NCI-H510A (cell line): ENCODE measurements around the gene TMEM59L.
A peak's percentile ranks its signal among the peaks of the same experiment; 100 is the strongest.

Source experiments
- DNase-seq: peaks from one replicate; lab custom pipeline; 2025; lab: John Stamatoyannopoulos, UW

TMEM59L gene

DNA sequence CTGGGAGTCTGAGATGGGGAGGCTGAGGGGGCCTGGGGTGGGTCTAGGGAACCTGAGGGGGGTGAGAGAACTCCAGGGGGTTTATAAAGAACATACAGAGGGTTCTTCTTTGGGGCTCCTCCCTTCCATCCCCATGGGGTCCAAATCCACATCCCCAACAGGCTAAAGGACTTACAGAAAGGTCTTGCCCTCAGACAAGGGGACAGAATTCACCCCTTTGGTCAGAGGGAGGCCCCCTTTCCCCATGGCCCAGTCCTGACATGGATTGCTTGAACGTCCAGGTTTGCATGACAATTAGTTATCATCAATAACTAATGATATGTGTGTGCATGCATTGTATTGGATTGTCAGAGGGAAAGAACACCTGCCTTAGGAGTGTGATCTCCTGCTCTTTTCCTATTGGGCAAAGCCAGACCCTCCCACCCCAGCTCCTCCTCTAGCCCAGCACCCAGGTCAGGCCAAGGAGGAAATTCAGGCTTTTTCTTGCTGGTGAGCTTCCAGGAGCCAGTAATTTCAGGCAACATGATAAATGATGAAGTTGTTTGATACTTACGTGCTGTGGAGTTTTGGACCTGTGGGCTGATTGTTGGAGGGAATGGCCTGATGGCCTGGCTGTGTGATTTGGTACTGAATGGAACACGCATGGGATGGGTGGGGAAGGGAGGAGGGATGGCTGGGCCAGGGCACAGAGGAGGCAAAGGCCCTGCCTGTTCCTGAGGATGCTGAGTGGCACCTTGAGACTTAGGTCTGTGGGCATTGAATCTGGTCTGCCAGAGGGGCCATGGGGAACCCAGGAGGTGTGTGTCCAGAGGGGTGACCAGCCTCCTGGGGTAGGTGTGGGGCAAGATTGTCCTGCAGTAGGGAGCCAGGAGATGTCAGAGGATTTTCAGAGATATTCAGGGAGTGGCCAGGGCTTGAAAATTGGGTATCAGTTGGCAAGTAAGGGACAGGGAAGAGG, 25.3 kb downstream of the TMEM59L start:
- peak; percentile 37 for DNase-seq

DNA sequence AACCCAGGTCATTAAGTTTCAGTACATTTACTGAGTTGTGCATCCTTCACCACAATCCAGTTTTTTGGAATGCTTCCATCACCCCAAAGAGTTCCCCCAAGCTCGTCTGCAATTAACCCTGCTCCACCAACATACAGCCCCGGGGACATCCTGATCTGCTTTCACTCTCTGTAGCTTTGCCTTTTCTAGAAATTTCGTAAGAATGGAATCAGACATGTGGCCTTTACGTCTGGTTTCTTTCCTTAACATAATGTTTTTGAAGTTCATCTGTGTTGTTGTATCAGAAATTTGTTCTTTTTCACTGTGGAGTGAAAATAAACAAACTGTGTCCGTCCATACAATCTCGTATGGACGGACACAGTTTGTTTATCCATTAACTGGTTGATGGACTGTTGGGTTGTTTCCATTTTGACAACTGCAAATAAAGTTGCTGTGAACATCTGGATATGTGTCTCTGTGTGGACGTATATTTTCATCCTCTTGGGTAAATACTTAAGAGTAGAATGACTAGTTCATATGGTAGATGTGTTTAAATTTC, 27.1 kb downstream of the TMEM59L start:
- no peak for DNase-seq

DNA sequence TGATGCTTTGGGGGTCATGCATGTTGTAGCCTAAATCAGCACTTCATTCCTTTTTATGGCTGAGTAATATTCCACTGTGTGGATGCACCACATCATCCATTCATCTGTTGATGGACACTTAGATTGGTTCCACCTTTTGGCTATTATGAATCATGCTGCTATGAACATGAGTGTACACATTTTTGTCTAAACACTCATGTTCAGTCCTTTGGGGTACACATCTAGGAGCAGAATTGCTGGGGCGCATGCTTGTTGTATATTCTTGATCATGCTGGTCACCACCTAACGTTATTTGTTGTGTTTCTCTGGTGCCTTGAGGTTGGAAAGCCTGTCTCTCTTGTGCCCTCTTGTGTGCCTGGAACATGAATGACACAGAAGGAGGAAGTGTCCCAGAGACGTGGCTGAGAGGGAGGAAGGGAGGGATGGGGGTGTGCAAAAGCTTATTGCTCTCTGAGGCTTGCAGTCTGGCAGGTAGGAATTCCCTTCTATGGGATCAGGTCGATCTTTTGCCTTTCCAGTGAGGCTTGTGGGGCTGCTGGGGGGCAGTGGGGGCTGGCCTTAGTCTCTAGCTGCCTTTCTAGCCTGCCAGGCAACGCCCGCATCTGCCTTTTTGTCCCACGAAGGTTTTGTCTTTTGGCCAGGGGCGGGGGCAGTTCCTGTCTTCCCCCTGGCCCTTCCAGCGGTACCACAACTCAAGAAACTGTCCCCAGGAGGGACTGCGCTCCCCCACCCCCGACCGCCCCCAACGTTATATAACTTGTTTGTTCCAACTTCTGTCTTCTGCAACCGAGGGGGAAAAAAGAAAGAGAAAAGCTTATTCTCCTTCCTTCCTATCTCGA, 31.7 kb downstream of the TMEM59L start:
- DNase-seq: no peak

DNA sequence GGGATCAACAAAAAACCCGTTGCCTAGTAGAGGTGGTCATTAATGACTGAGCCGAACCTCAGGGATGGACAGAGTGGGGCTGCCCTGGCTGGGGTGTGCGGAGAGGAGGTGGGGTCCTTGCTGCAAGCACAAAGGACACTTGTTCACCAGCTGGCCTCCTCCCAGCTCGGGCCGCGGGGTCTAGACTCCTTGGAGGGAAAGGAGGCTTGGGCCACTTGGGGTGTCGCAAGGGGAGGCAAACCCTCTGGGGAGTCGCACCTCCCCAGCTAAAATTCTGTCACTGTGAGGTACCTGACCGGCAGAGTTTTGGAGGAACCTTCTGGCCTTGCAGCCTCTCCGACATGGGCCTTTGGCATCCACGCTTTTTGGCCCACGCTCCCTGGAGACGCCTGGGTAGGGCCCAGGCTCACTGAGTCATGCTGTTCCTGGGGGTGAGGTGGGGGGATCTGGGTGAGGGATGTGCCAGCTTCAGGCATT, 32.4 kb downstream of the TMEM59L start:
- DNase-seq: no peak

DNA sequence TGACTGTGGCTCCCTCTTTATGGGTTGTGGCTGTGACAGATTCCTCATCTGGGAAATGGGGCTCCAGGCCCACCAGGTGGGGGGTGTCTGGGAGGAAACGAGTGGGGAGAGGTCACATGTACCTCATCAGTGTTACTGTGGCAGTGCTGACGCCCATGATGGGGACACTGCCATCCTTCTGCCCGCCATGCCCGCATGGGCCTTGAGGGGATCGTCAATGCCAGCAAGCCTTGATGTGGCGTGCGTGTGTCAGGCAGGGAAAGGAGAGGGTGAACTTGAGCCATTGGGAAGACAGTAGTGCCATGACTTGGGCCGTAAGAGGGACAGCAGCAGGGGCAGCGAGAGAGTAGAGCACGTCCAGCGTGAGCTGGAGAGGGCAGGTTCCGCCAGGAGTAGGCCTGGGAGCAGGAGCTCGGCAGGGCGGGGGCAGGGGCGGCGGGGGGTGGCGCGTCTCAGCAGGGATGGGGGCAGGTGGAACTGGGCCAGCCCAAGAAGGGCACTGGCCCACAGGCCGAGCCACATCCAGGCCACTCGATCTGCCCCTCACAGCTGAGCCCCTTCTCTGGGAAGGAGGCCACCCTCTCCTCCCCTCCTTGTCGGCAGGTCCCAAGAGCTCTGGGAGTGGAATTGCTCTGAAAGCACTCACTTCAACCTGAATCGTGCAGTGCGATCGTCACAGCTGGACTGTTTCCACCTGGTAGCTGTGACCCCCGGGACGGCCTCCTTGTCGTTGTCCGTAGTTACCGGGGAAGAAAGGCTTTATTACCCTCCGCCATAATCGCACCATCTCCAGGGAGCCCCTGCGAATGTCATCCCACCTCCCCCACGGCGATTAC, 34.1 kb downstream of the TMEM59L start:
- no peak for DNase-seq

DNA sequence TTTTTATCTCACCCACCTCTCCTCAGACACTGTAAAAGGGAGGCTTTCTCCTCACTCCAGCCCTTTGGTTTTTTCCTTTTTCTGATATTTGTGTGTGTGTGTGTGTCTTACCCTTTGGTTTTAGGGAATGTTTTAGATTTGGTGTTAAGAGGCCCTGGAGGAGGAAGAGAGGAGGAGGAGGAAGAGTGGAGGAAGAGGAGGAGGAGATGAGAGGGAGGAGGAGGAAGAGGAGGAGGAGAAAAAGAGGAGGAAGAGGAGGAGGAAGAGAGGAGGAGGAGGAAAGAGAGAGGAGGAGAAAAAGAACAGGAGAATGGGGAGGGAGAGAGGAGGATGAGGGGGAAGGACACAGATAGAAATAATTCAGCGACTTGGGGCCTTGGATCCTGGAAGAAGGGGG, 34.7 kb downstream of the TMEM59L start:
- DNase-seq: no peak

DNA sequence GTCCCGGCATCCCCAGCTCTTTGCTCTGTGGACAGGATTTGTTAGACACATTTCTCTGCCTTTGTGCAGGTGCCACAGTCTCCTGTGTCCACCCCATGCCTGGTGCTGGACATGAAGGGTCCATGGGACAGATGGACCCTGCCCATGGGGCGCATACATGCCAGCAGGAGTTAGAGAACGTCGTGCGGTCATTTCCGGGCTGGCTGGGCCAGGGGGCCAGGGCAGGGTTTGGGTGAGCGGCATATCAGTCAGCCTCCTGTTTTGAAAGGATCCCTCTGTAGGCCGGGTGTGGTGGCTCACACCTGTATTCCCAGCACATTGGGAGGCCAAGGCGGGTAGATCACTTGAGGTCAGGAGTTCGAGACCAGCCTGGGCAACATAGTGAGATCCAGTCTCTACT, 35.1 kb downstream of the TMEM59L start:
- DNase-seq: no peak

DNA sequence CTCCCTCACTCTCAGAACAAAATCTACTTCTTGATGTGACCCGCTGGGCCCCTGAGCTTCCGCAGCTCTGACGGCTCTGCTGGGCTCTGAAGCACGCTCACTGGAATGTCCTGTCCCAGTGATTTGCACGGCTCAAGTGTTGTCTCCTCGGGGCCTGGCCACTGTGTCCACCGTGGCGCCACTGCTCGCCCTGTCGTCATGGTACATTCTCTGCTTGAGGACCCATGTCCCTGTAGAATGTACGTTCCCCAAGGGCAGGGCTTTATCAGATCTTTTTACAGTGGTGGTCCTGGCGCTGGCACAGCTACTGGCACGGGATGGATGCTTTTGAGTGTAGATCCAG, 36.3 kb downstream of the TMEM59L start:
- no peak for DNase-seq

DNA sequence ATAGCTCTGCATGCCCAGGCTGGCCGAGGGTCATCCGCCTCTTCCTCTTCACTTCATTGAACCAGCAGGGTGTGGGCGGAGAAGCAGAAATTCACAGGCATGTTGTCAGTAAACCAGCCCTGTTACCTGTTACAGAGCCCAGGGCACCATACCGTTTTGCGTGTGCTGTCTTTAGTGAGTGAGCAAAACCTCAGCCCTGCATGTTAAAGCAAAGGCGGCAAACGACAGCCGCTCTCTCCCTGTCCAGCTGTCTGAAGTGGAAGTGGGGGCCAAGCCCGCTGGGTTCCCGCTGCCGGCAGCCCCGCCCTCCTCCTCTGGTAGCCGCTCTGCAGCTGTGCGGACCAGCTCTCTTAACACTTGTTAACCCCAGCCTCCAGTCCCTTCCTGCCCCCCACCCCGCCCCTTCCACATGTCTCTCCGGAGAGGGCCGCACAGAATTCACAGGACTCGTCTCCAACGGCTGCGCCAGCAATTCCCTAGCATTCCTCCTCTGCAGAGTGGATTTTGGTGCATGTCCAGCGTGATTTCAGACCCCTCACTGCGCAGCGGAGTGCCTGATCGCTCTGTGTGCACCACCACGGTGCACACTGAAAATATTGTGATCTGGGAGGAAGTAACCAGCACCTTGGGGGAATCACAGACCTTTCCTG, 36.8 kb downstream of the TMEM59L start:
- DNase-seq: peak; percentile 68

DNA sequence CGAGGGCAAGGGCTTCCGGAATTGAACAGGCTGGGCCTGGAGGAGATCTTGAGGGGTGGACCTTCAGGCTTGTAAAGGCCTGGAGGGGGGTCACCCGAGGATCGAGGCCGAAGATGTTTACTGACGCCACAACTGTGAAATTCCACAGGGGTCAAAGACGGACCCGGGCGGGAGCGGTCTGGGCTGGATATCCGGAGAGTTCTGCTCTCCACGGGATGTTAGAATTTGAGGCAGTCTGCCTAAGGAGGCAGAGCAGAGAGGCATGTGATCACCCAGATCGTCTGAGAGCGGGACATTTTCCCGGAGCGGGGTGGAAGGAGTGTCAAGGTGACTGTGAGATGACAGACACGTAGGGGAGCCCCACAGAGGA, 37.3 kb downstream of the TMEM59L start:
- no peak for DNase-seq

DNA sequence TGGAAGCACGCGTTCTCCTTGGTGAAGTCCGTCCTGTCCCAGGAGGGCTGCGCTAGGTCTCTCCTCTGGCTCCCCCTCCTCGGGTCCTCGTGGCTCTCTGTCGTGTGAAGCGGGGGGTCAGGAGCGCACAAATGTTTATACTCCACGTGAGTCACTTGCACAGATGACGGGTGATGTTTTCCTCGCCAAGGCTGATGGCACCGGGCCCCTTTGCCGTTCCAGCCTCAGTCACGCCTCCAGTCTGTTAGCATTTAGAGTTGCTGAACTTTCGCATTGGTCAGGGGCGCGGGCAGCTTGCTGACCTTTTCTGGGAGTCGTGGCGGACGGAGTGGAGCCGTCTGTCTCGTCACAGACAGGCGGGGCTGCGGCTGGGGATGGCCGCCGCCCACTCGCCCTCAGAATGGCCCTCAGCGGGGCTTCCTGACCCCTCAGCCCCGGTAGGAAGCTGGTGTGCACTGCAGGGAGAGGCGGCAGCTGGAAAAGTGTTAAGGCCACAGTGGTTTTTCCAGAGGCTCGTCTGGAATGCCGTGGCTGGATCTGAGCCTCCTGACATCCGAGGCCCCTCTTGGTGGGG, 37.9 kb downstream of the TMEM59L start:
- DNase-seq: no peak

DNA sequence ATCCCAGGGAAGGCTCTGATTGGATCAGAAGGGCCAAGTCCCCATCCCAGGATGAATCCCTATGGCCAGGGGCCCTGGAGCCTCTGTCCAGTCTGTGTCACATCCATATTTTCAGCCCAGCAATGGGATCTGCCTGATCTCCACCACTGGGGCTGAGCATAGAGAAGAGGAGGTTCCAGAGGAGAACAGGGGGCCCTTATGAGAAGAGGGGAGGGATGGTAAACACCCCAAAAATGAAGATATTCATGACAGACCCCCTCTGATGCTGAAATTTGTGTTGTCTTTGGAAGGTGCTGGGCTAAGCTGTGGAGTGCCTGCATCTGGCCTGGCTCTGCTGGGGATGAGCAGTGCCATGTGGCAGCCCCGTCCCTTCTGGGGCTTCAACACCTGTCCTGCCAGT, 38.6 kb downstream of the TMEM59L start:
- no peak for DNase-seq

DNA sequence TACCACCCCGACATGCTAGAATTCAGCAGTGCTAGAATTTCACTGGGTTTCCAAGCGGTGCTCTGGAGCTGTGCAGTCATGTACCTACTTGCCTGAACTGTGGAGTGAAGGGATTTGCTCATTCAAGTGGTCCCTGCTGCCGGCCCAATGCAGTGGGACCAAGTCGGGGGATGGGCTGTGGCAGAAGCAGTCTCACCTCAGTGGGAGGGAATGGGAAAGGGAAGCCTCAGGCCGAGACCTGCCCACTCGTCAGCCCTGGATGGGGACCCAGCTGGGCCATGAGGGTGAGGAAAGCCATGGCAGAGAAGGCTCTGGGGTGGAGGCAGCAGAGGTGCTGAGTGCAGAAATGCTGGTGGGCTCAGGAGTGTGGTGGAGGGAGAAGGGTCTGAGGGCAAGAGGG, 39.1 kb downstream of the TMEM59L start:
- no peak for DNase-seq

DNA sequence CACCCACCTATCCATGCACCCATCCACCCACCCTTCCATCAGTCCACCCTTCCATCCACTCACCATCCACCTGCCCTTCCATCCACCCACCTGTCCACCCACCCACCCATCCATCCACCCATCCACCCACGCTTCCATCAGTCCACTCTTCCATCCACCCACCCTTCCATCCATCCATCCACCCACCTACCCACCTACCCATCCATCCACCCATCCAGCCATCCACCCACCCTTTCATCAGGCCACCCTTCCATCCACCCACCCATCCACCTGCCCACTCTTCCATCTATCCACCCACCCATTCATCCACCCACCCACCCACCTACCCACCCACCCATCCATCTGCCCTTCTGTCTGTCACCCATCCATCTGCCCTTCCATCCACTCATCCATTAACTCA, 41.2 kb downstream of the TMEM59L start:
- DNase-seq: no peak

DNA sequence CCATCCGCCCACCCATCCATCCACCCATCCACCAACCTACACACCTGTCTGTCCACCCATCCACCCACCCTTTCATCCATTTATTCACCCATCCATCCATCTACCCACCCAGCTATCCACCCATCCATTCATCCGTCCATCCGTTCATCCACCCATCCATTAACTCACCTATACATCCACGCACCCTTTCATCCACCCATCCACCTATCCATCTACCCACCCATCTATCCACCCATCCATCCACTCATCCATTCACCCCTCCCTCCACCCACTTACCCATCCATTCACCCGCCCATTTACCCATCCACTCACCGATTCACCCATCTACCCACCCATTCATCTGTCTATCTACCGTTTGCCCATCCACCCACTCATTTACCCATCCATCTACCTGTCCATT, 41.8 kb downstream of the TMEM59L start:
- DNase-seq: no peak

DNA sequence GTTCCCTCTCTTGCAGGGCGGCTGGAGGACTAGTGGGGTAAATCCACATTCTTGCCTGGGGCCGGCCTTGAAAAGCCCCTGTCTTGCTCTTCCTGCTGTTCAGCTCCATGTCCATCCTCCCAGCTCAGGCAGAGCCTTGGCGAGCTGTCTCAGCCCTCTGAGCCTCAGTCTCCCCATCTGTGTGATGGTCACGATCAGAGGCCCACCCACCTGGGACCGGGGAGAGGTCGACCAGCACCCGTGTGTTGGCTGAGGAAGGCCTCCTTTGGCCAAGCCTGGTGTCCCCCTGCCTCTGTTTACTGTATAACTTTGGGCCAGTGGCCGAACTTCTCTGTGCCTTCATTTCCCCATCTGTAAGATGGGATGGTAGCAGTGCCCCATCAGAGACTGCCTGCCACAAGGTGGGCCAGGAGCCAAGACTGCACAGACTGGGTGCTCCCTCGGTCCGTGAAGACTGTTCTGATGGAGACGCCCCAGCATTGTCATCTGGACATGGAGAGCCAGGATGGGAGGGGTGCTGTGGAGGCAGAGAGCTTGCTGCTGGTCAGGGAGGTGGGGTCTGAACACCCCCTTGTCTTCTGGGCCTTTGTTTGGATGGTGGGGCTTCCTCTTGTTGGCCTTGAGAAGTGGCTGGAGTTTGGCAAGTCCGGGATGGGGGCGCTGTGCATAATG, 42.6 kb downstream of the TMEM59L start:
- DNase-seq: no peak

DNA sequence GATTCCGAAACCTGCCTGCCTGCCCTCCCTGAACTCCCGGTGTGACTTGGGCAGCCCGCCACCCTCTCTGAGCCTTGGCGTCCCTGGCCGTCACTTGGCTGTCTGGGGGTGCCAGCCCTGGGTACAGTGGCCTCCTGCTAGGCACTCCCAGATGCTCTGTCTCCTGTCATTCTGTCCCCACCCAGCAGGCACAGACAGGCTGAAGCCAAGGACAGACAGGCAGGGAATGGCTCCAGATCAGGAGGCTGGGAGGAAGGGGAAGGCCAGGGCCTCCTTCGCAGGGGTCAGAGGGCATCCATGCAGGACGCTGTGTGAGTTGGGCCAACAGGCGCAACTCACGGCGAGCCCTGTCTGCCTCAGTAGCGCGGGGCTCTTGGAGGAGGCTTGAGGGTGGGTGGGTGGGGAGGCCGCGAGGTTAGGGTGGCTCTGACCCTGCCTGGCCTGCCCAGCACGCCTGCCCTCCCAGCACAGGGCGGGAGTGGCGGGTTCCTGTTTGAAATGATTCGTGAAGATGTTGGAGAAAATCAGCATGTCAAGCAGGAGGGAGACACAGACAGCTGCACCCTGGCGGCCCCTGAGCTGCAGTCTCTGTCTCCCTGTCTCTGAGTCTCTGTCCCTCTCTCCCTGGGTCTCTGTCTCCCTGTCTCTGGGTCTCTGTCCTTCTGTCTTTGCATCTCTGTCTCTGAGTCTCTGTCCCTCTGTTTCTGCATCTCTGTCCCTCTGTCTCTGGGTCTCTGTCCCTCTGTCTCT, 43.8 kb downstream of the TMEM59L start:
- DNase-seq: no peak

DNA sequence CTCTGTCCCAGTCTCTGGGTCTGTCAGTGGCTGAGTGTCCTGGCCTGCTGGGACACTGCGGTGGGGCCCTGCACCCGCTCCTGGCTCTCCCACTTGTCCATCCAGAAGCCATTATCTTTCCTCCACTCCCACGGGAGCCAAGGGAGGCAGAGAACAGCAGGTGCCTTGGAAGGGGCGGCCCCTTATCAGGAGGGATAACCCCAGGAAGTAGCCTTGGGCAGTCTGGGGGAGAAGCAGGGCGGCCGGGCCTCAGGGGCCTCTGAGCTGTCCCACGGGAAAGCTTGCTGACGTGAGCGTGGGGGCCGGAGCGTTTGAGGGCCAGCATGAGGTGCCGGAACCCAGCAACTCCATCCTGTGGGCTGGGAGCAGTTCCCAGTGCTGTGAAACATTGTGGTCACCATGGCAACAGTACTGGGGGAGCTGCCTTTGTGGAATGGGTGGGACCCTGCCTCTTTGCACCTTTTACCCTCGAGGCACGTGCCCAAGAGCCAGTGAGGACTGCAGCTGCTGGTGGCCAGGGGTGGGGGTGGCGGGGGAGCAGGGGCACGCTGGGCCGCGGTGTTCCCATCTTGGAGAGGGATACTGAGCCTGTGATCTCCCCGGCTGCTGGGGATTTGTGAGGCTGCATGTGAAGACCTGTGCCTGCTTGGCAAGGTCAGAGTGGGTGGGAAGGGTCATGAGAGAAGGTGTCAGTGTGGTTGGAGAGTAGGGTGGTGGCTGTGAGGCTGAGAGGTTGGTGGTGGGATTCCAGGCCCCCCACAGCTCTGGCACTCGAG, 45.1 kb downstream of the TMEM59L start:
- no peak for DNase-seq

DNA sequence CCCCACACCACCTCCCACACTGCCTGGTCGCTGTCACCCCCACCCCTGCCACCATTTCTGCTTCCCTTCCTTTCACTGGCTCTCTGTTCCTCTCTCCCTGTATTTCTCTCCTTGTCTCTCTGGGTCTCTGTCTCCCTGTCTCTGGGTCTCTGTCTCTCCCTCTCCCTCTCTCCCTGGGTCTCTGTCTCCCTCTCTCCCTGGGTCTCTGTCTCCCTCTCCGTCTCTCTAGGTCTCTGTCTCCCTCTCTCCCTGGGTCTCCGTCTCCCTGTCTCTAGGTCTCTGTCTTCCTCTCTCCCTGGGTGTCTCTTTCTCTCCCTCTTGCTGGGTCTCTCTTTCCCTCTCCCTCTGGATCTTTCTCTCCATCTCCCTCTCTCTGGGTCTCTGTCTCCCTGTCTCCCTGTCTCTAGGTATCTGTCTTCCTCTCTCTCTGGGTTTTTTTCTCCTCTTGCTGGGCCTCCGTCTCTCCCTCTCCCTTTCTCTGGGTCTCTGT, 45.7 kb downstream of the TMEM59L start:
- no peak for DNase-seq
